Upper lobe of right lung (tissue), 1 donor: ENCODE measurements around the gene TMTC4. TPM values are rescaled to one million over a fixed set of nuclear protein-coding genes. Genes with fewer than 3 reads are reported as not detected.
"Not testable (repeated sequence)": the region's sequence is repeated elsewhere in the genome, so short reads cannot be mapped to it uniquely, and the experiment has no call there.

Experiments
- ATAC-seq: fragments of 200-7000 bp; cut with Tn5 transposase; one replicate; pipeline ENCODE4 v1.9.1; 2020; ENCODE audit warnings: mild to moderate bottlenecking, moderate library complexity
- DNase-seq: peaks from one replicate; pipeline ENCODE4 v3.0.0-alpha.2; 2020
- H3K27ac ChIP-seq: fragments of 200-600 bp; one replicate; pipeline ENCODE4 v1.8.0; 2022
- H3K27me3 ChIP-seq: fragments of 200-600 bp; one replicate; pipeline ENCODE4 v1.8.0; 2022; ENCODE audit warnings: mild to moderate bottlenecking
- H3K36me3 ChIP-seq: fragments of 200-600 bp; one replicate; pipeline ENCODE4 v1.8.0; 2022
- H3K4me1 ChIP-seq: fragments of 200-600 bp; one replicate; pipeline ENCODE4 v1.8.0; 2022
- H3K4me3 ChIP-seq: fragments of 200-600 bp; one replicate; pipeline ENCODE4 v1.8.0; 2022; ENCODE audit warnings: mild to moderate bottlenecking
- H3K9me3 ChIP-seq: fragments of 200-600 bp; one replicate; pipeline ENCODE4 v1.8.0; 2022
- CTCF ChIP-seq: fragments of 200-600 bp; IDR thresholded peaks from one replicate; pipeline ENCODE4 v1.8.0; 2022; ENCODE audit warnings: antibody characterized with exemption
- intact Hi-C: fragments of 100-400 bp; cut with DNase I; formaldehyde crosslinking; loops from one replicate; pipeline ENCODE4 v1.11.0; 2022
- total RNA-seq: library from RNA; stranded (reverse); fragmentation: NEBNext Ultra II Directional; extraction: Animal tissue kit (Norgen Biotek cat#: 25700); gene quantifications from one replicate; pipeline ENCODE4 v1.2.1, GENCODE V29; 2021
- donor health status: DM: no; HTN: yes; CAD: no; lungs with severe emphysema.

The TMTC4 gene
- total RNA-seq, 1 donor from 2014 or later: 17.5 TPM

GRCh38 chr13:100619940-100620339, 54.7 kb downstream of the TMTC4 start:
- no peak for TF ChIP-seq CTCF
- Histone ChIP-seq H3K4me3 (no peak overlapping the region), H3K27ac (no peak overlapping the region), H3K9me3 (no peaks in the 10 kb centered on the region), H3K36me3 (peaks cover 9% of the 10 kb centered on the region), H3K27me3 (no peaks in the 10 kb centered on the region), H3K4me1 (no peaks in the 10 kb centered on the region)
- intact Hi-C loops: no loop called here
- DNase-seq (no peak), ATAC-seq (no peak)

GRCh38 chr13:100618897-100619296, 55.7 kb downstream of the TMTC4 start:
- ATAC-seq, H3K4me3 ChIP-seq, H3K36me3 ChIP-seq, H3K4me1 ChIP-seq, DNase-seq, intact Hi-C loops, H3K27ac ChIP-seq, H3K27me3 ChIP-seq, H3K9me3 ChIP-seq: not testable (repeated sequence)

- no peak for DNase-seq
- peaks cover 7% of the 10 kb centered on the region for H3K36me3 ChIP-seq
- no peaks in the 10 kb centered on the region for H3K4me1 ChIP-seq
- H3K27me3 ChIP-seq: no peaks in the 10 kb centered on the region
- no peak overlapping the region for H3K4me3 ChIP-seq
- TF ChIP-seq CTCF: no peak
- H3K9me3 ChIP-seq: no peaks in the 10 kb centered on the region
- H3K27ac ChIP-seq: no peak overlapping the region
- ATAC-seq: no peak
- intact Hi-C loops: no loop called here
These were observed 61.6 kb downstream of the TMTC4 start for GRCh38 chr13:100613031-100613430.

GRCh38 chr13:100611678-100612492, 62.7 kb downstream of the TMTC4 start:
- Histone ChIP-seq H3K27ac (no peak overlapping the region), H3K27me3 (no peaks in the 10 kb centered on the region), H3K4me1 (no peaks in the 10 kb centered on the region), H3K9me3 (no peaks in the 10 kb centered on the region), H3K4me3 (no peak overlapping the region), H3K36me3 (peaks cover 7% of the 10 kb centered on the region)
- ATAC-seq (no peak), DNase-seq (no peak)
- intact Hi-C loops: no loop called here
- no peak for TF ChIP-seq CTCF

GRCh38 chr13:100610391-100611347, 63.9 kb downstream of the TMTC4 start:
- intact Hi-C loops: no loop called here
- H3K4me1 ChIP-seq: no peaks in the 10 kb centered on the region
- no peak for ATAC-seq
- H3K27ac ChIP-seq: no peak overlapping the region
- no peak overlapping the region for H3K4me3 ChIP-seq
- peaks cover 7% of the 10 kb centered on the region for H3K36me3 ChIP-seq
- DNase-seq: no peak
- H3K9me3 ChIP-seq: no peaks in the 10 kb centered on the region
- no peak for TF ChIP-seq CTCF
- H3K27me3 ChIP-seq: no peaks in the 10 kb centered on the region

GRCh38 chr13:100608906-100609305, 65.7 kb downstream of the TMTC4 start:
- TF ChIP-seq CTCF: no peak
- no peaks in the 10 kb centered on the region for H3K27me3 ChIP-seq
- peaks cover 10% of the 10 kb centered on the region for H3K36me3 ChIP-seq
- H3K4me3 ChIP-seq: no peak overlapping the region
- ATAC-seq (peak; percentile 75), DNase-seq (no peak)
- intact Hi-C loops: no loop called here
- no peak overlapping the region for H3K27ac ChIP-seq
- no peaks in the 10 kb centered on the region for H3K4me1 ChIP-seq
- no peaks in the 10 kb centered on the region for H3K9me3 ChIP-seq
